Left ventricle myocardium inferior (tissue), 1 donor: ENCODE measurements around the gene FBLN2. TPM values are rescaled to one million over a fixed set of nuclear protein-coding genes. Genes with fewer than 3 reads are reported as not detected.
"Not testable (repeated sequence)": the region's sequence is repeated elsewhere in the genome, so short reads cannot be mapped to it uniquely, and the experiment has no call there.

Experiments used
- DNase-seq: peaks from one replicate; pipeline ENCODE4 v3.0.0-alpha.2; 2020
- H3K27ac ChIP-seq: fragments of 200-600 bp; replicated peaks from 2 replicates; pipeline ENCODE4 v1.8.0; 2021
- H3K27me3 ChIP-seq: fragments of 200-600 bp; 2 replicates; pipeline ENCODE4 v1.8.0; 2021; ENCODE audit warnings: low read depth
- H3K36me3 ChIP-seq: fragments of 200-600 bp; 2 replicates; pipeline ENCODE4 v1.8.0; 2021
- H3K4me1 ChIP-seq: fragments of 200-600 bp; 2 replicates; pipeline ENCODE4 v1.8.0; 2021
- H3K4me3 ChIP-seq: fragments of 200-600 bp; 2 replicates; pipeline ENCODE4 v1.8.0; 2021; ENCODE audit warnings: mild to moderate bottlenecking, moderate library complexity
- H3K9me3 ChIP-seq: fragments of 200-600 bp; replicated peaks from 2 replicates; pipeline ENCODE4 v1.8.0; 2021
- intact Hi-C: fragments of 100-400 bp; cut with micrococcal nuclease; formaldehyde crosslinking; loops from one replicate; pipeline ENCODE4 v1.11.0; 2022
- total RNA-seq: library from RNA; stranded (reverse); fragmentation: NEBNext Ultra II Directional; extraction: Animal tissue kit (Norgen Biotek cat#: 25700); gene quantifications from one replicate; pipeline ENCODE4 v1.2.1, GENCODE V29; 2021
- TF ChIP-seq, protein P1 (sequence below): fragments of 200-600 bp; IDR thresholded peaks from 2 replicates; pipeline ENCODE4 v1.8.0; 2021; ENCODE audit warnings: antibody characterized with exemption, mild to moderate bottlenecking, borderline replicate concordance
- donor health status: DM: no; HTN: yes; CAD: no; lungs with severe emphysema.

Gene FBLN2
- total RNA-seq, 1 donor from 2014 or later: 56.7 TPM

DNA sequence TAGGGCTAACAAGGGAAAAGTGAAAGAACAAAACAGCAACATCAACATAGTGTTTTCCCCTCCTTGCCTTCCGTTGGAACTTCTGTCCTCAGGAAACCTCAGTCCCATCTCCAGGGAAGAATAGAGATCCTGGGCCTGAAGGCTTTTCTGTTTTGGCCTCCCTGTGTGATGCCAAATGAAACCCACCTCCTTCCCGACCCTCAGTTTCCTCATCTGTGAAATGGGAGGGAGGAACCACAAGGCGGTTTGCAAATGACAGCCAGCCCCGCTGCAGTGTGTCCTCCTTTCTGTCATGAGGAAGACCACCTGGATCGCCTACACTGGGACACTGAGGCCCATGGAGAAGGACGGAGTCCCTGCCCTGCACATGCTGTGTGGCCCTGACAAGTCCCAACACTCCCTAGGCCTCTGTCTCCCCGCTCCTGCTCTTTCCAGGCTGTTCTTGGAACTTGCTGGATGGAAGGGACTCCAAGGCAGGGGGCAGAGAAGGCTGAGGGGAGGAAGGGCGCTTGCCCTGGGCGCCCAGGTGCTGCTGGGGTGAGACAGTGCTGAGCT is 28.5 kb upstream of the FBLN2 start:
- TF ChIP-seq, protein P1, sequence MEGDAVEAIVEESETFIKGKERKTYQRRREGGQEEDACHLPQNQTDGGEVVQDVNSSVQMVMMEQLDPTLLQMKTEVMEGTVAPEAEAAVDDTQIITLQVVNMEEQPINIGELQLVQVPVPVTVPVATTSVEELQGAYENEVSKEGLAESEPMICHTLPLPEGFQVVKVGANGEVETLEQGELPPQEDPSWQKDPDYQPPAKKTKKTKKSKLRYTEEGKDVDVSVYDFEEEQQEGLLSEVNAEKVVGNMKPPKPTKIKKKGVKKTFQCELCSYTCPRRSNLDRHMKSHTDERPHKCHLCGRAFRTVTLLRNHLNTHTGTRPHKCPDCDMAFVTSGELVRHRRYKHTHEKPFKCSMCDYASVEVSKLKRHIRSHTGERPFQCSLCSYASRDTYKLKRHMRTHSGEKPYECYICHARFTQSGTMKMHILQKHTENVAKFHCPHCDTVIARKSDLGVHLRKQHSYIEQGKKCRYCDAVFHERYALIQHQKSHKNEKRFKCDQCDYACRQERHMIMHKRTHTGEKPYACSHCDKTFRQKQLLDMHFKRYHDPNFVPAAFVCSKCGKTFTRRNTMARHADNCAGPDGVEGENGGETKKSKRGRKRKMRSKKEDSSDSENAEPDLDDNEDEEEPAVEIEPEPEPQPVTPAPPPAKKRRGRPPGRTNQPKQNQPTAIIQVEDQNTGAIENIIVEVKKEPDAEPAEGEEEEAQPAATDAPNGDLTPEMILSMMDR: no peak
- Histone ChIP-seq H3K27me3 (no peaks in the 10 kb centered on the region), H3K27ac (no peak overlapping the region), H3K4me3 (no peak overlapping the region), H3K4me1 (peaks cover 45% of the 10 kb centered on the region), H3K36me3 (no peaks in the 10 kb centered on the region), H3K9me3 (no peaks in the 10 kb centered on the region)
- no peak for DNase-seq
- intact Hi-C loops: no loop called here

GRCh38 chr3:13521309-13521708 is 27.6 kb upstream of the FBLN2 start:
- Histone ChIP-seq H3K9me3 (no peaks in the 10 kb centered on the region), H3K27me3 (no peaks in the 10 kb centered on the region), H3K36me3 (no peaks in the 10 kb centered on the region), H3K4me3 (no peak overlapping the region), H3K27ac (no peak overlapping the region), H3K4me1 (peaks cover 43% of the 10 kb centered on the region)
- intact Hi-C loops: no loop called here
- no peak for DNase-seq
- TF ChIP-seq, protein P1: no peak

DNA sequence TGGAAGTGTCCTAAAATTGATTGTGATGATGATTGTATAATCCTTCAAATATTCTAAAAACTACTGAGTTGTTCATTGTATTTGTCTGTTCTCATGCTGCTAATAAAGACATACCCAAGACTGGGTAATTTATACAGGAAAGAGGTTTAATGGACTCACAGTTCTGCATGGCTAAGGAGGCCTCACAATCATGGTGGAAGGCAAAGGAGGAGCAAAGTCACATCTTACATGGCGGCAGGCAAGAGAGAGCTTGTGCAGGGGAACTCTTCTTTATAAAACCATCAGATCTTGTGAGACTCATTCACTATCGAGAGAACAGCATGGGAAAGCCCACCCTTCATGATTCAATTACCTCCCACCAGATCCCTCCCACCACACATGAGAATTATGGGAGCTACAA is 27.2 kb upstream of the FBLN2 start:
- H3K9me3 ChIP-seq, intact Hi-C loops, DNase-seq, H3K4me3 ChIP-seq, H3K27me3 ChIP-seq, H3K36me3 ChIP-seq, H3K27ac ChIP-seq: not testable (repeated sequence)
- H3K4me1 ChIP-seq: peaks cover 43% of the 10 kb centered on the region

DNA sequence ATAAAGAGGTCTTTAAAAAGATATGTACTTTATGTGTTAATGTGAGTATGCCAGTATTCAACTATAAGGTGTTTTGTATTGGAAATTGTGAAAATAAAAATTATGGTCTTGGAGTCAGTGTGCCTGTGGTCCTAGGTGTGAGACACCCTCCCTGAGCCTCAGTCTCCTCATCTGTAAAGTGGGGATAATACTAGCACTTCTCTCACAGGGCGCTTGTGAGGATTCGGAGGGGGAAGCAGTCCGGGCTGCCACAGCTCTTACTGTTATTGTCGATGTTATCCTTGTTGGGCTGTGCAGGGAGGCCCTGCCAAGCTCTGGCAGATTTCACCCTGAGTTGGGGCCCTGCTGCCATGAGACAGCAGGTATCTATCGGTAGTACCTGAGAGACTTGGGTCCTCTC is 26.7 kb upstream of the FBLN2 start:
- intact Hi-C loops: no loop called here
- Histone ChIP-seq H3K27ac (peak overlapping the region; percentile 13), H3K36me3 (no peaks in the 10 kb centered on the region), H3K4me1 (peaks cover 41% of the 10 kb centered on the region), H3K4me3 (no peak overlapping the region), H3K27me3 (no peaks in the 10 kb centered on the region), H3K9me3 (no peaks in the 10 kb centered on the region)
- TF ChIP-seq, protein P1: no peak
- DNase-seq: no peak

DNA sequence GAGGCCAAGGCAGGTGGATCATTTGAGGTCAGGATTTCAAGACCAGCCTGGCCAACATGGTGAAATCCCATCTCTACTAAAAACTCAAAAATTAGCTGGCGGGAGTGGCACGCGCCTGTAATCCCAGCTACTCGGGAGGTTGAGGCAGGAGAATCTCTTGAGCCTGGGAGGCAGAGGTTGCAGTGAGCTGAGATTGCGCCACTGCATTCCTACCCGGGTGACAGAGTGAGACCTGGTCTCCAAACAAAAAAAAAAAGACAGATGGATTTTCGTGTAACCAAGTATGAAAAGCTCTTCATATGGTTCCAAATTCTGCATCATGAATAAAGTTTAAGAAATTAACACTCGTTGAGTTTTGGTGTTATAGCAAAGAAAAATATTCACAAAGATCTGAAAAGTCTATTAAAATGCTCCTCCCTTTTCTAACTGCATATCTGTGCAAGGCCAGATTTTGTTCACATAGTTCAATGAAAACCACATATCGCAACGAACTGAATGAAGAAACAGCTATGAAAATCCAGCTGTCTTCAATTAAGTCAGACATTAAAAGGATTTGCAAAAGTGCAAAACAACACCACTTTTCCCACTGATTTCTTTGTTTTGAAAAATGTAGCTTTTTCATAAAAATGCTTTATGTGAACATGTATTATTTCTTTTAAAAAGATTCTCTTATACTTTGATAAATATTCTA is 23.8 kb upstream of the FBLN2 start:
- no peaks in the 10 kb centered on the region for H3K9me3 ChIP-seq
- no peak overlapping the region for H3K4me3 ChIP-seq
- TF ChIP-seq, protein P1: no peak
- peak overlapping the region; percentile 75 for H3K27ac ChIP-seq
- peak; percentile 12 for DNase-seq
- H3K27me3 ChIP-seq: peaks cover 14% of the 10 kb centered on the region
- H3K4me1 ChIP-seq: peaks cover 21% of the 10 kb centered on the region
- intact Hi-C loops: no loop called here
- H3K36me3 ChIP-seq: no peaks in the 10 kb centered on the region
